Stimulated activated CD4-positive, alpha-beta T cell treated with anti-CD3 and anti-CD28 coated beads, TNF-alpha, amount 100 ng/mL, for 4 hours (primary cell): Measurements from ENCODE around the gene DICER1.
A peak's percentile ranks its signal among the peaks of the same experiment; 100 is the strongest.
"Not testable (repeated sequence)": the region's sequence is repeated elsewhere in the genome, so short reads cannot be mapped to it uniquely, and the experiment has no call there.

Experiments
- DNase-seq, 3 experiments: peaks; one replicate each; pipeline ENCODE4 v3.0.0-alpha.2; 2020; ENCODE audit warnings: low read depth in 3 of 3

The DICER1 gene

DNA sequence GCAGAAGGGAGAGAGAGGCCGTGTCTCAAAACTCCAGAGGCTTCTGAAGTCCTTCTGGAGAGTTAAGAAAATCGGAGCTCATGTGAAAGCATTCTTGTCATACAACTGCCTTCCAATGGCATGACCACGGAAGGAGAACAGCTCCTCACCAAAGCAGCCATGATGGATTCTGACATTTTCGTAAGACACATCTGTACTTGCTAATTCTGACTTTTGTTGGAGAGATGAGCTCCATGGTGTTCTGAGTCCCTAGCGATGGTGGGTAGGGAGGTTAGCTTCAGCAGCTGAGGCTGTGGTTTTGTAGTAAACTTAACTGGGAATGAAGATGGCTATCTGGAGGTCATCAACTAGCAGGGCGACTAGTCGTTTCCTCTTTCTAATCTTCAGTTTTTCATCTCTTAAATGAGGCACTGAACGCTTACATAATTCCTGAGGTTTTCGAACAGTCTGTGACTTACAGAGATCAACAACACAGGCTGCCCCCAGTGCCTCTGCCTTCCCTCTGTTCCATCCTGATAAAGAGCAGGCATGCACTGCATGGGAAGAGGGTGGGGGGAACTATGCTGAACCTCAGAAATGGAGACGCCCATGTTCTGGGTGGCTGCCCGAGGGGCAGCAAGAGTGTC, 28.6 kb upstream of the DICER1 start:
- no peak for DNase-seq

- no peak for DNase-seq
These were observed 27.9 kb upstream of the DICER1 start for GRCh38 chr14:95185033-95185766.

- DNase-seq: no peak
These were observed 27.1 kb upstream of the DICER1 start for GRCh38 chr14:95184413-95184790.

GRCh38 chr14:95183532-95184412, 26.4 kb upstream of the DICER1 start:
- DNase-seq: no peak

DNA sequence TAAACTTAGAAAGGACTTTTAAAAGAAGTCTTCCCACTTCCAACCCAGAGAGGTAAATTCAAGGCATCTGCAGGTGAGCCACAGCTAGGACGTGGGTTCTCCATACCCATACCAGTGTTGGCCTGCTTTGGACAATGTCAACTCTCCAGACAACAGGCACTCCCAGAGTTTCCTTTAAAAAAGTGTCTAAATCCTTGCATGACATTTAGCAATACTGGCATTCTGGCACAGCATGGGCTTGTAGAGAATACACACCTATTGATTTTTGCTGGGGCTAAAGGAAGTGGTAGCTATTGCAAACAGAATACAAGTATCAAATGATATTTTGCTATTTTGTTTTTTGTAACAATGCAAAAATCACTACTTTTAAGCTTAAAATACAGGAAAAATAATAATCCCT, 25.8 kb upstream of the DICER1 start:
- no peak for DNase-seq

GRCh38 chr14:95182379-95182778, 25.1 kb upstream of the DICER1 start:
- no peak for DNase-seq

DNA sequence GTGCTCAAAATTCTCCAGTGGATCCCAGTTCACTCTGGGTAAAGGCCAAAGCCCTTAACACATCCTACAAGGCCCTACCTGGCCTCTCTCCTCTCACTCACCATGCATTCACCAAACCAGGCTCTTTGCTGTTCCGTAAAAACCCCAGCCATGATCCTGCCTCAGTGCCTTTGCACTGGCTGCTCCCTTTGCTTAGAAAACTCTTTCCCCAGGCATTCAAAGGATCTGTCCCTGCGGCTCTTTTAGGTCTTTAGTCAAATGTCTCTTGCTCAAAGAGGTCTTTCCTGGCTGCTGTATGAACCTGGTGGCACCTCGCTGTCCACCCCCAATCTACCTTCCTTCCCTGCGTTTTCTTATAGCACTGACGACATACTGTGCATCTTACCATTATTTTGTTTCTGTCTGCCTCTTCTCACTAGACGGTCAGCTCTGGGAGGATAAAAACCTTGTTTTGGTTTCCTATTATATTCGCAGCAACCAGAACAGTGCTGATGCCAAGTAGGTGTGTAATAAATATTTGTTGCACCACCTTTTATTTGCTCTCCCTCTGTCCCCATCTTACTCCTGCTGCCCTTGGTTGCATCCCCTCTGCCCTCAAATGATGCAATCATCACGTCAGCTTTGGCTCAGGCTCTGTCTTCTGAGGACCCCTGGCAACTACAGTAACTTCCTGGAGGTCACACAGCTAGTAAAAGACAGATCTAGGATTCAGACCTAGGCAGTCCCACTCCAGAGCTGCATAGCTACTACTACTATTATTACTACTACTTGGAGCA, 23.8 kb upstream of the DICER1 start:
- no peak for DNase-seq

GRCh38 chr14:95175670-95176069, 18.3 kb upstream of the DICER1 start:
- not testable (repeated sequence) for DNase-seq

GRCh38 chr14:95174184-95174792, 17.0 kb upstream of the DICER1 start:
- no peak for DNase-seq

DNA sequence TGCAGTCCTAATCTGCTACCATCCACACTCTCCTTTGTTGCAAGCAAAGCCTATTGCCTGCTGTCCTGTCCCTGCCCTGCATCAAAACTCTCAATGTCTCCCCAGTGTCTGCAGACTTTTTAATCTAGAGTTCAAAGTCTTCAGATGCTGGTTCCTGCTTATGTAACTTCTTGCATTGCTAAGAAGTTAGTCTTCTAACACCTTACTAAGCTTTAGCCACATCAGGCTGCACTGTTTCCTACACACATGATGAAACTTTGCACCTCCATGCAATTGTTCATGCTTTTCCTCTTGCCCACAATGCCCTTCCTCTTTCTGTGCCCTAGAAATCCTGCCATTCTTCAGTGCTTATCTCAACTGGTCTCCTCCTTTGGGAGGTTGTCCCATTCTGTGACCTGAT, 16.2 kb upstream of the DICER1 start:
- DNase-seq: no peak

- DNase-seq: no peak
These were observed 9.8 kb upstream of the DICER1 start for GRCh38 chr14:95167177-95167576.

DNA sequence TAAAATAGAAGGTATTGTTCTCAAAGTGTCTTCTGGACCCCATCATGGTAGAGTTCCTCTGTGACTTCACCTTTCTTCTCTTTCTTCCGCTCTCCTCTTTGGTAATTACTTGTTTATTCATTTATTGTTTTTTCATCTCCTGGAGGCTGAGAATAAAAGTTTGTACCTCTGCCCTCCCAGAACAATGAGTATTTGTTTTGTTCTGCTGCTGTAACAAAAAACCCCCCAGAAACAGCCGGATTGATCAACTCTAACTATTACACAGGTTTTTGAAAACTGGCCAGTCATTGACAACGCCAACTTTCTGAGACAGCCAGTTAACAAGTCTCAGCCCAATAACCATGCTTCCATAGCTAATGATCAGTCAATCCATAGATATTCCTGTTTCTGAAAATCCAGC, 8.2 kb upstream of the DICER1 start:
- DNase-seq: no peak

DNA sequence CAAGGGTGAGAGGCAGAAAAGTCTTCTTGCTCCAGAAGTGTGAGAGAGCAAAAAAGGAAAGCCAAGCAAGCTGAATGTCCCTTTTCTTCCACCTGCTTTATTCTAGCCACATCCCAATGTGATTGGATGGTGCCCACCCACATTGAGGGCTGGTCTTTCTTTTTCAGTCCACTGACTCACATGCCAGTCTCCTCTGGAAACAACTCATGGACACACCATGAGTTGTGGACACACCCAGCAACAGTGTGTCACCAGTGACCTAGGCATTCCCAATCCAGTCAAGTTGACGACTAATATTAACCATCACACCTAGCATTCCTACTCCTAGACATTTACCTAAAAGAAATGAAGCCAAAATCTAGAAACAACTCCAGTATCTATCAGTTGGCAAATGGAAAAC, 7.2 kb upstream of the DICER1 start:
- no peak for DNase-seq

DNA sequence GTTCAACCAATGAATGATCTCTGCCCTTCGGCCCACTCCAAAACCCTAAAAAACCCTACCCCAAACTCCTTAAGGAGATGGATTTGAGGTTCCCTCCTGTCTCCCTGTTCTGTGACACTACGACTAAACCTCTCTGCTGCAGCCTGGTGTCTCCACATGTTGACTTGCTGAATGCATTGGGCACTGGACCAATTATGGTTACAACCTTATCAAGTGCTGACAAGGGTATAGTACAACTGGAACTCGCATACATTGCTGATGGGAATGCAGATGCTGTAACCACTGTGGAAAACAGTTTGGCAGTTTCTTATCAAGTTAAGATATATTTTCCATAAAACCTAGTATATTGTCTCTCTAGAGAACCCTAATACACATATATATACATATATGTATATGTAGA, 6.3 kb upstream of the DICER1 start:
- DNase-seq: no peak

- no peak for DNase-seq
These were observed 5.8 kb upstream of the DICER1 start for GRCh38 chr14:95163132-95163531.

GRCh38 chr14:95162641-95163040, 5.3 kb upstream of the DICER1 start:
- no peak for DNase-seq

GRCh38 chr14:95157048-95157326, 342 bp downstream of the DICER1 start:
- DNase-seq: no peak

DNA sequence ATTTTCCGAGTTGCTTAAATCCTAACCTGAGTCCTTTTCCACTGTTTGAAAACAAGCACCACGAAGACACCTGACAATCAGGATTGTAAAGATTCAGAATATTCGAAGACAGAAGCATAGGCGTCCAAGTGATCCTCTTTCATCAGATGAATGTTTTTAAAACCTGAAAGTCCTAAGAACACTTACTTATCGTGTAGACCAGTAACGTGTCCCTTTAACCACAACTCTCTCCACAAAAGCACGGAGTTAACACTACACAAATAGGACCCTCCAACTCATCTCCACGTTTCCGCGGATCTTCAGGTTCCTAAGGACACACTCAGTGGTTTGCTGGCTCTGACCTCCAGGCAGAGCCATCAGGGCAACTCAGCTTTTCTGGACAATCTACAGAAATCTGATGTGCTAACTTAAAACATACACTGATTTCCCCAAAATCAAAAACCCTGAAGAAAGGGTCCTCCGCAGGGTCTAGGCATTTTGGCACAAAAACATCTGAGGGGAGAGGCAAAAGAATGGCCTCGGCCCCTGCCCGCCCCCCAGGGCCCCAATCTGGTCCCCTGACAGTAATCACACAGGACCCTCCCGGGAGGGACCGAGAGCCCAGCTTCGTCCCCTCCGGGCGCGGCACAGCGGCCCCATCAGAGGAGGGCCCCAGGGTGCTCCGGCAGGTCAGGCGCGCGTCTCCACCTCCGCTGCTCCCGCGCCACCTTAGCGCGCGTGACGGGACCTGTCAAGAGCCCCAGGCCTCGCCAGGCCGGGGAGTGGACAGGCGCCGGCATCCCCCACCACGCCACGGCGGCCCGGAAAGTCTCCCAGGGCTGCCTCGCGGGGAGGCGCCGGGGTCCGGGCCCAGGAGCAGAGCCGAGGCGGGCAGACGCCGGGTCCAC, 925 bp downstream of the DICER1 start:
- peak in 1 of 3 experiments; percentile 18 for DNase-seq

- no peak for DNase-seq
These were observed 2.3 kb downstream of the DICER1 start for GRCh38 chr14:95155045-95155444.

DNA sequence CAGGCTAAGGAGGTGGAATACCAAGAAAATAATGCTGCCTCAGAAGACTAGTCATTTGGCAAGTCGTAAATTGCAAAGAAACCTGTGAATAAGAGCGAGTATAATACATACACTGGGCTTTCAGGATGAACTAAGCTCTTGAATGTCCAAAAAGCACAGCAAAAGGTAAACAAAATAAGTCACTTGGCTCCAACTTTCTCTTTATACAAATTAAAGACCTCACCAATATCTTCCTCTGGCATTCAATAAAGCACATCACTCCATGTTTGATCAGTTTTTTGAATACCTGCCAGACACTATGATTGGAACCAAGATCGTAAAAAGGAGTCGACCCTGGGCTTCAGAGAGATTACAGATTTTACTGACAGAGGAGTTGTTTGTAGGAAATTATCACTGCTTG, 3.5 kb downstream of the DICER1 start:
- DNase-seq: no peak

GRCh38 chr14:95151561-95151960, 5.8 kb downstream of the DICER1 start:
- DNase-seq: no peak
